ENCODE data around the gene NDUFA8. TPM values are rescaled to one million over a fixed set of nuclear protein-coding genes. Genes with fewer than 3 reads are reported as not detected.

NDUFA8 gene
- polyA plus RNA-seq, 1 donor (not counting 4 experiments of a cell fraction or from before 2014, with no cell fraction given): 105 TPM

DNA sequence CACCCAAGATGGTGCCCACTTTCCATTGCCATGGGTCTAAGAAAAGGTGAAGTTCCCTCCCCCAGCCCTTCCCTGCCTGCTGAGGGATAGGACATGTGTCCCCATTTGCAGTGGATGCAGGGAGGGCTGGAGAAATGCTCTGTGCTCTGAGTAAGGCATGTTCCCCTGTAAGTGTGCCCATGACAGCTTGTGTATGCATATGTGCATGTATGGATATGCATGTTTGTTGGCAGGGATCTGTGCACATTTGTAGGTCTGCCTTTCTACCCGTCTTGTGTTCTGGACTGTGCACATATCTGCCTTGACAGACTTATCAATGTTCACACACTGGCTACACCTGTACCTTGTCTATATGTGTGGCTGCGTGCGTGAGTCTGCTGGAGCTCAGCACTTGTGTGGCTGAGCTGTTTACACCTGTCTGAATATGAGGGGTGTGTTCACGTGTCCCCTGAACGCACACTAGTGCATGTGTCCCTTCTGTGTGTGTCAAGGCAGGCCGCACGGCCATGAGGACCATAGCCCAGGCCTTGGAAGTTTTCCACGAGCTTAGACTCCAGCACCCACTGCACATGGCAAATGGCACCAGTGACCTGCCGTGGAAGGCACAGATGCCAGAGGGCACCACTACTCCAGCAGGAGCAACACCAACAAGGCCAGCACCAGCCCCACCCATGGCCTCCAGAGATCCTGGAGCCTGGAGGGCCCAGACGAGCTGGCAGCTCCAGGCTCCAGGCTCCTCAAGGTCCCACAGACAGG is 39.1 kb downstream of the NDUFA8 start:
- no peaks in the 10 kb centered on the region for H3K79me2 ChIP-seq (ENCODE audit: control insufficient read depth, insufficient read depth, low read length)
- no peak overlapping the region for H3K9ac ChIP-seq (ENCODE audit: control insufficient read depth, extremely low read depth, insufficient read depth, low read length)
- FAIRE-seq: no peak
- TF ChIP-seq CTCF (optimal IDR thresholded peaks at IDR 0.05 in 1 of 3, IDR thresholded peaks at IDR 0.05 in 1 of 3, conservative IDR thresholded peaks at IDR 0.05 in 1 of 3; ENCODE audit: extremely low read depth in 1 of 3, insufficient read depth in 2 of 3, low read length in 3 of 3): no peak
- TF ChIP-seq EZH2 (IDR thresholded peaks at IDR 0.05; ENCODE audit: low read length): no peak
- no peaks in the 10 kb centered on the region for H3K9me3 ChIP-seq (ENCODE audit: control insufficient read depth, low read depth, low read length)
- no peak overlapping the region for H2AFZ ChIP-seq (ENCODE audit: control insufficient read depth, low read length)
- no peak overlapping the region for H3K4me3 ChIP-seq (ENCODE audit: control insufficient read depth in 2 of 3, extremely low read depth in 1 of 3, insufficient read depth in 2 of 3, low read depth in 1 of 3, low read length in 3 of 3)
- H3K27ac ChIP-seq (ENCODE audit: control insufficient read depth, insufficient read depth, low read length): no peak overlapping the region
- H3K4me1 ChIP-seq (ENCODE audit: control insufficient read depth, extremely low read depth, insufficient read depth, low read length): peaks cover 11% of the 10 kb centered on the region
- H3K27me3 ChIP-seq (ENCODE audit: control insufficient read depth, extremely low read depth, insufficient read depth, low read length): peaks cover 3% of the 10 kb centered on the region
- H3K9me1 ChIP-seq (ENCODE audit: control insufficient read depth, extremely low read depth, insufficient read depth, low read length): no peaks in the 10 kb centered on the region
- no peak for DNase-seq (ENCODE audit: low read depth, low spot score)
- dilution Hi-C loops (cut with MboI; ENCODE audit: extremely low pct_ligation_motif_present, low sequenced_read_pairs): no loop called here
- H4K20me1 ChIP-seq (ENCODE audit: control insufficient read depth, extremely low read depth, insufficient read depth, low read length): no peaks in the 10 kb centered on the region
- no peak overlapping the region for H3K4me2 ChIP-seq (ENCODE audit: control insufficient read depth, extremely low read depth, insufficient read depth, low read depth, low read length)
- no peaks in the 10 kb centered on the region for H3K36me3 ChIP-seq (ENCODE audit: control insufficient read depth in 2 of 2, extremely low read depth in 1 of 2, insufficient read depth in 2 of 2, low read length in 2 of 2)

GRCh38 chr9:122119721-122120120 is 39.9 kb downstream of the NDUFA8 start:
- H3K27me3 ChIP-seq (ENCODE audit: control insufficient read depth, extremely low read depth, insufficient read depth, low read length): peaks cover 3% of the 10 kb centered on the region
- no peaks in the 10 kb centered on the region for H3K36me3 ChIP-seq (ENCODE audit: control insufficient read depth in 2 of 2, extremely low read depth in 1 of 2, insufficient read depth in 2 of 2, low read length in 2 of 2)
- no peaks in the 10 kb centered on the region for H4K20me1 ChIP-seq (ENCODE audit: control insufficient read depth, extremely low read depth, insufficient read depth, low read length)
- H3K4me2 ChIP-seq (ENCODE audit: control insufficient read depth, extremely low read depth, insufficient read depth, low read depth, low read length): no peak overlapping the region
- no peak for DNase-seq (ENCODE audit: low read depth, low spot score)
- no peak overlapping the region for H3K27ac ChIP-seq (ENCODE audit: control insufficient read depth, insufficient read depth, low read length)
- H3K4me3 ChIP-seq (ENCODE audit: control insufficient read depth in 2 of 3, extremely low read depth in 1 of 3, insufficient read depth in 2 of 3, low read depth in 1 of 3, low read length in 3 of 3): no peak overlapping the region
- H2AFZ ChIP-seq (ENCODE audit: control insufficient read depth, low read length): no peak overlapping the region
- TF ChIP-seq CTCF (optimal IDR thresholded peaks at IDR 0.05 in 1 of 3, IDR thresholded peaks at IDR 0.05 in 1 of 3, conservative IDR thresholded peaks at IDR 0.05 in 1 of 3; ENCODE audit: extremely low read depth in 1 of 3, insufficient read depth in 2 of 3, low read length in 3 of 3) (no peak), EZH2 (IDR thresholded peaks at IDR 0.05; ENCODE audit: low read length) (no peak)
- no peaks in the 10 kb centered on the region for H3K79me2 ChIP-seq (ENCODE audit: control insufficient read depth, insufficient read depth, low read length)
- no peak overlapping the region for H3K9ac ChIP-seq (ENCODE audit: control insufficient read depth, extremely low read depth, insufficient read depth, low read length)
- H3K9me3 ChIP-seq (ENCODE audit: control insufficient read depth, low read depth, low read length): no peaks in the 10 kb centered on the region
- FAIRE-seq: no peak
- peaks cover 8% of the 10 kb centered on the region for H3K4me1 ChIP-seq (ENCODE audit: control insufficient read depth, extremely low read depth, insufficient read depth, low read length)
- dilution Hi-C loops (cut with MboI; ENCODE audit: extremely low pct_ligation_motif_present, low sequenced_read_pairs): no loop called here
- no peaks in the 10 kb centered on the region for H3K9me1 ChIP-seq (ENCODE audit: control insufficient read depth, extremely low read depth, insufficient read depth, low read length)
